GM23248 (cell line): ENCODE measurements around the gene TWIST2. TPM values are rescaled to one million over a fixed set of nuclear protein-coding genes. Genes with fewer than 3 reads are reported as not detected.
A peak's percentile ranks its signal among the peaks of the same experiment; 100 is the strongest.

Experiments used
- DNase-seq: peaks from one replicate; pipeline ENCODE4 v3.0.0-alpha.2; 2015
- H2AFZ ChIP-seq: fragments of 200-600 bp; sonication (generic); 2 replicates; pipeline ENCODE4 v1.6.1; 2016; ENCODE audit warnings: antibody characterized with exemption
- H3F3A ChIP-seq: fragments of 200-600 bp; sonication (generic); 2 replicates; pipeline ENCODE4 v1.6.1; 2016; ENCODE audit warnings: mild to moderate bottlenecking, antibody characterized with exemption, mixed run types; ENCODE audit not compliant: insufficient read depth
- H3K27ac ChIP-seq: fragments of 200-600 bp; sonication (generic); 2 replicates; pipeline ENCODE4 v1.5.1; 2016; ENCODE audit warnings: mild to moderate bottlenecking
- H3K27me3 ChIP-seq: fragments of 200-600 bp; sonication (generic); replicated peaks from 2 replicates; pipeline ENCODE4 v1.6.1; 2016; ENCODE audit warnings: mild to moderate bottlenecking; ENCODE audit not compliant: insufficient read depth
- H3K36me3 ChIP-seq: fragments of 200-600 bp; sonication (generic); 2 replicates; pipeline ENCODE4 v1.6.1; 2016; ENCODE audit warnings: low read depth, mild to moderate bottlenecking
- H3K4me1 ChIP-seq: fragments of 200-600 bp; sonication (generic); 2 replicates; pipeline ENCODE4 v1.6.1; 2016; ENCODE audit warnings: mild to moderate bottlenecking; ENCODE audit not compliant: insufficient read depth
- H3K4me2 ChIP-seq: fragments of 200-600 bp; sonication (generic); one replicate; pipeline ENCODE4 v1.6.1; 2016; ENCODE audit warnings: mild to moderate bottlenecking; ENCODE audit not compliant: unreplicated experiment
- H3K4me3 ChIP-seq: fragments of 200-600 bp; sonication (generic); 2 replicates; pipeline ENCODE4 v1.5.1; 2016; ENCODE audit warnings: mild to moderate bottlenecking
- H3K79me2 ChIP-seq: fragments of 200-600 bp; sonication (generic); 2 replicates; pipeline ENCODE4 v1.6.1; 2016; ENCODE audit warnings: mild to moderate bottlenecking; ENCODE audit not compliant: insufficient read depth
- H3K9ac ChIP-seq: fragments of 200-600 bp; sonication (generic); 2 replicates; pipeline ENCODE4 v1.6.1; 2016; ENCODE audit warnings: mild to moderate bottlenecking
- H3K9me2 ChIP-seq: fragments of 200-600 bp; sonication (generic); 2 replicates; pipeline ENCODE4 v1.6.1; 2016; ENCODE audit warnings: mixed run types, mild to moderate bottlenecking, moderate library complexity; ENCODE audit not compliant: insufficient read depth
- H3K9me3 ChIP-seq: fragments of 200-600 bp; sonication (generic); one replicate; pipeline ENCODE4 v1.6.1; 2017; ENCODE audit warnings: low read depth
- H4K20me1 ChIP-seq: fragments of 200-600 bp; sonication (generic); 2 replicates; pipeline ENCODE4 v1.6.0; 2016; ENCODE audit not compliant: insufficient read depth
- EZH2 ChIP-seq: fragments of 200-600 bp; sonication (generic); IDR thresholded peaks from 2 replicates; pipeline ENCODE4 v1.6.1; 2018; ENCODE audit warnings: antibody characterized with exemption, mild to moderate bottlenecking; ENCODE audit not compliant: insufficient read depth, poor library complexity, severe bottlenecking
- EZH2phosphoT487 ChIP-seq: fragments of 200-600 bp; sonication (generic); IDR thresholded peaks from 2 replicates; pipeline ENCODE4 v1.6.1; 2018; ENCODE audit warnings: antibody characterized with exemption, moderate library complexity, mild to moderate bottlenecking, low read depth; ENCODE audit not compliant: insufficient read depth
- WGBS, 2 experiments: methylation state at CpG; one replicate each; pipeline ENCODE4 v1.1.6; 2015 to 2017; ENCODE audit warnings: low lambda C conversion rate in 2 of 2, low coverage in 1 of 2; ENCODE audit errors: missing lambda C conversion rate in 2 of 2; 5-methylcytosine and 5-hydroxymethylcytosine counted together
- in situ Hi-C: fragments of 300-500 bp; cut with MboI; formaldehyde crosslinking; loops from 2 replicates; pipeline ENCODE4 v1.15.0; 2020
- polyA plus RNA-seq: library from polyadenylated mRNA; unstranded; fragments of >200 nt; fragmentation: Nextera tagmentation; extraction: Ambion mirVana; gene quantifications from 2 replicates; pipeline ENCODE4 v1.2.1, GENCODE V29; 2016
- total RNA-seq: library from RNA; depleted of rRNA; stranded (reverse); fragments of >200 nt; shearing (Covaris generic); gene quantifications from 2 replicates; pipeline ENCODE4 v1.2.3, GENCODE V29; 2014

TWIST2 gene
- total and polyA plus RNA-seq, 2 experiments from 2014 or later, result 248 to 544 TPM

DNA sequence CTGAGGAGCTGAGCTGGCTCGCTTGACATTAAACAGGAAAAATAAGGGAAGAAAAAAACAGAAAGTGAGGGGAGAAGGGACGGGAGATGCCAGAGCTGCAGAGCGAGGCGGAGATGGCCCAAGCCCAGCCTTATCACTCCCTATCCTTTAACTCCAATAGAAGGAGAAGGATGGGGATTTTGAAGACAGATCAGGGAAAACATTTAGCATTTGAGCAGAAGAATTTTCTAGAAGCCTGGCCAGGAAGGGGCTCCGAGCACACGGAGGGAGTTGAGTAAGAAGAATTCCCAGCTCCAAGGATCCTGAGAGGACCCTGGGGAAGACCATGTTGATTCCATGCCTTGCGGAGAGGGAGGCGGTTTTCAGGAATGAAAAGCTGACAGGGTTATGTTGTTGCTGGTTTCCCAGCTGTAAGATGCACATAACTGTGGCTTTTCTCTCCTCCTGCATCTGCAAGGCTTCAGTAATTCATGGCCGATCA, 35.6 kb downstream of the TWIST2 start:
- no peak for TF ChIP-seq EZH2
- no peak for TF ChIP-seq EZH2phosphoT487
- H3K27ac ChIP-seq, result peak overlapping the region; percentile 86
- no peaks in the 10 kb centered on the region for H3K9me3 ChIP-seq
- H3K9me2 ChIP-seq, result no peaks in the 10 kb centered on the region
- DNase-seq, result peak; percentile 64
- H3K4me3 ChIP-seq, result peak overlapping the region; percentile 4; the same call in 1 of the 2 replicates
- H3K9ac ChIP-seq, result peak overlapping the region; percentile 67
- peaks cover 91% of the 10 kb centered on the region for H3K79me2 ChIP-seq
- H3K4me2 ChIP-seq, result peak overlapping the region; percentile 56
- H3F3A ChIP-seq, result peaks cover 89% of the 10 kb centered on the region
- peaks cover 73% of the 10 kb centered on the region for H3K4me1 ChIP-seq
- peaks cover 19% of the 10 kb centered on the region for H3K36me3 ChIP-seq
- in situ Hi-C loops, result no loop called here
- WGBS, 2 experiments, result 45 to 54% methylated on average over 9 of the region's 9 CpGs
- H2AFZ ChIP-seq, result no peak overlapping the region
- peaks cover 20% of the 10 kb centered on the region for H4K20me1 ChIP-seq
- H3K27me3 ChIP-seq, result no peaks in the 10 kb centered on the region

DNA sequence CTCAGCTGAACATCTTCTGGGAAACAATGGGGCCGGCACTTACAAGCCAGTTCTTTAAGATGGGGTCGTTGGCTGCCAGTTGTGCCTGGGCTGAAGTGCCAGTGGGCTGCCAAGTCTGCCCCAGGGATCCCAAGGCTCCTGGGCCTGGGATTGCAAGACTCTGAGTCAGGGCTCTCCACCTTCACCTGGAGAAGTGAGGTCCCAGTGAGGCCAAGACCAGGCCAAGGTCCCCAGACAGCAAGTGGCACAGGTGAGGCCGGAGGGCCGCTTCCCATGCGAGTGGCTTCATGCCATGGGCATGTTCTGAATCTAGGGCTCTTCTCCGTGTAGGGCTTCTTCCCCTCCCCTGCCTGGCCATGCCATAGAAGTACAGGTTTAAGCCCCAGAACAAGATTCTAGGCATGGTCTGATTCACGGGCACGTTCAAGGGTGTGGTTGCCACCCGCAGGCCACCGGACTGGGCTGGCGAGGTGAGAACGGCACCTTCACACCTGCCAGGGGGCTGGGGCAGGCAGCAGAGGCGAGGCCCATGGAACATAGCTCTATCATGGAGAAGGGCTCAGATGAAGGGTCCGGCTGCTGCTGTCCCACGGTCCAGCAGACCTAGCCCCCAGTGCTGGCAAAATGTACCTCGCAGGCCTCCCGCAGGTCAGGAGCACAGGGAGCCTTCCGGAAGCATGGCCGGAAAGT, 36.4 kb downstream of the TWIST2 start:
- no peak for TF ChIP-seq EZH2phosphoT487
- TF ChIP-seq EZH2, result no peak
- 41 to 45% methylated on average over 19 of the region's 19 CpGs for WGBS, 2 experiments

DNA sequence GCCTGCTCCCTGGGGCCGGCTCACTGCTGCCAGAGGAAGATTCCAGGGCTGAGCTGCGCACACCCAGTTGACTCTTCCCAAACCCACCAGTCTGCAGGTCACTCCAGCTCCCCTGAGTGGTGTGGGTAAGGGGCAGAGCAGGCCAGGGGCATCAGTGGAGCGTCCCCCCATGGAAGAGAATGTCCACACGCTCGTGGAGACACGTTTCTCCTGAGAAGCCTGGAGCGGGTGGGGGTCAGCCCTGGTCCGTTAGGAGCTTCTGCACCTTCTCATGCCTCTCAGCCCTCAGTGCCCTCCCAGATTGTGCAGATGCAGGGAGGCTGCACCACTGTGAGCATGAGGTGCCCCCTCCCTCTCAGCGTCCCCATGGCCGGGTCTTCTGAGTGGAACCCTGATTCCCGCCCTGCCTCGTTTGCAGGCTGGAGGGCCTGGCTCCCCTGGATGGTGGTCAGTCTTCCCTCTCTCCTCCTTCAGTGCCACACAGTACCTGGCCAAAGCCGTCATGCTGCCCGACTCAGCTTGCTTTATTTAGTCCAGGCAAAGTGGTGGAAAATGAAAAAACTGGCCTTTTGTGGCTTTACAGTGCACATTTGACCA, 37.0 kb downstream of the TWIST2 start:
- no peak overlapping the region for H3K4me3 ChIP-seq
- in situ Hi-C loops, result no loop called here
- H3K9me2 ChIP-seq, result no peaks in the 10 kb centered on the region
- peak overlapping the region; percentile 67 for H3K9ac ChIP-seq
- H3K79me2 ChIP-seq, result peaks cover 91% of the 10 kb centered on the region
- H3K36me3 ChIP-seq, result peaks cover 29% of the 10 kb centered on the region
- H3K4me1 ChIP-seq, result peaks cover 87% of the 10 kb centered on the region
- H3K4me2 ChIP-seq, result no peak overlapping the region
- H3K27ac ChIP-seq, result peak overlapping the region; percentile 86
- no peak overlapping the region for H2AFZ ChIP-seq
- TF ChIP-seq EZH2phosphoT487 (no peak), EZH2 (no peak)
- H3F3A ChIP-seq, result peaks cover 88% of the 10 kb centered on the region
- no peaks in the 10 kb centered on the region for H3K9me3 ChIP-seq
- H3K27me3 ChIP-seq, result no peaks in the 10 kb centered on the region
- H4K20me1 ChIP-seq, result peaks cover 25% of the 10 kb centered on the region
- no peak for DNase-seq
- 60 to 67% methylated on average over 14 of the region's 14 CpGs for WGBS, 2 experiments

More for the DNA sequence above, 36.4 kb downstream of the TWIST2 start:
- Histone ChIP-seq H3K79me2 (peaks cover 91% of the 10 kb centered on the region), H3K9ac (peak overlapping the region; percentile 67), H3K4me1 (peaks cover 81% of the 10 kb centered on the region), H3K36me3 (peaks cover 23% of the 10 kb centered on the region), H3K9me3 (no peaks in the 10 kb centered on the region), H4K20me1 (peaks cover 25% of the 10 kb centered on the region), H3K4me2 (peak overlapping the region; percentile 56), H3K27me3 (no peaks in the 10 kb centered on the region), H3K4me3 (no peak overlapping the region), H2AFZ (no peak overlapping the region), H3K27ac (peak overlapping the region; percentile 86), H3F3A (peaks cover 89% of the 10 kb centered on the region), H3K9me2 (no peaks in the 10 kb centered on the region)
- DNase-seq, result no peak
- in situ Hi-C loops, result no loop called here

DNA sequence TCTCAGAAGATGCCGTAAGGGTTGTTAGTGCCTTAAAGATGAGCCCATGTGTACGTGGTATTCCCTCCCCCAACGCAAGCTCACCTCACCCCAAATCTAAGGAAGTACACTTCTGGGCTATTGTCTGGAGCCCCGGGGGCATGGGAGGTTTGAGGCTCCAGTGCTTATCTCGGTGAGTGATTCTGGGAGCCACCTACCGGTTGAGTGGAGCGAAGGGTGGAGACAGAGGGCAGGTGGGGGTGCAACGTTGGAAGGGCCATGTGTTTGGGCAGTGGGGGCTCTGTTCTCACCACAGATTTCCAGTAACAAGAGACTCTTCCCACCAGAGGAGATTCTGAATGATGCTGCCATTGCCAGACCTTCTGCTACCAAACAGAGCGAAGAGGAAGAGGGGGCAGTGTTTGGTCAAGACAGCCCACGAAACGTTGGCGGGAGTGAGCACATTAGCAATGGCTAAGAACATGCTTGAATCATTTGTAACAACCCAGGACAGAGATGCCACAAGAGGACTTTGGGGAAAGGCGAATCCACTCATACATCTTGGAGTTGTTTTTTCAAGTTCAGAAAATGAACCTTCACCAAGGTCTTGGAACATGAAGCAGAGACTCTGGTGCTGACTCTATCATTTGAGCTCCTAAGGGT, 38.7 kb downstream of the TWIST2 start:
- TF ChIP-seq EZH2phosphoT487, result no peak
- no peak for TF ChIP-seq EZH2
- H3K4me1 ChIP-seq, result peaks cover 99% of the 10 kb centered on the region
- peaks cover 100% of the 10 kb centered on the region for H3K79me2 ChIP-seq
- H3K27ac ChIP-seq, result peak overlapping the region; percentile 86
- peaks cover 29% of the 10 kb centered on the region for H3K36me3 ChIP-seq
- no peaks in the 10 kb centered on the region for H3K9me2 ChIP-seq
- WGBS, 2 experiments, result 26 to 30% methylated on average over 13 of the region's 13 CpGs
- H2AFZ ChIP-seq, result no peak overlapping the region
- in situ Hi-C loops, result no loop called here
- peaks cover 25% of the 10 kb centered on the region for H4K20me1 ChIP-seq
- H3K27me3 ChIP-seq, result no peaks in the 10 kb centered on the region
- peak; percentile 81 for DNase-seq
- peaks cover 97% of the 10 kb centered on the region for H3F3A ChIP-seq
- peak overlapping the region; percentile 9 for H3K4me2 ChIP-seq
- no peaks in the 10 kb centered on the region for H3K9me3 ChIP-seq
- peak overlapping the region; percentile 67 for H3K9ac ChIP-seq
- no peak overlapping the region for H3K4me3 ChIP-seq
